ENCODE measurements around the gene ATG13.
A peak's percentile ranks its signal among the peaks of the same experiment; 100 is the strongest.

ATG13 gene

DNA sequence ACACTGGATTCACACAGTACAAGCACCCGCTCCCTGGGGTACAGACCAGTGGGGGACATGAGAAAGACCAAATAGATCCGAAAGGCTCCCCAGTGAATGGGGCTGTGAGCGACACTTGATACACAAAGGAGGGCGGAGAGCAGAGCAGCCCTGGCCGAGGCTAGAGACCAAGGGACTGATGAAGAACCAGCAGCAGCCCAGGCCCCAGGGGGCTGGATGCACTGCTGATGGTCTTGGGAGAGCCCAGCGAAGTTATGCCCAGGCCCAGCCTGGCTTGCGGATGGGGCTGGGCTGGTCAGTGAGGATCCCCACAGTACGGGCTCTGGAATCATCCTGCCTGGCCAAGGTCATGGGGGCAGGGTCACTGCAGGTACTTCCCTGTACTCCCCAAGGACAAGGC is 59.8 kb downstream of the ATG13 start:
- DNase-seq: no peak

DNA sequence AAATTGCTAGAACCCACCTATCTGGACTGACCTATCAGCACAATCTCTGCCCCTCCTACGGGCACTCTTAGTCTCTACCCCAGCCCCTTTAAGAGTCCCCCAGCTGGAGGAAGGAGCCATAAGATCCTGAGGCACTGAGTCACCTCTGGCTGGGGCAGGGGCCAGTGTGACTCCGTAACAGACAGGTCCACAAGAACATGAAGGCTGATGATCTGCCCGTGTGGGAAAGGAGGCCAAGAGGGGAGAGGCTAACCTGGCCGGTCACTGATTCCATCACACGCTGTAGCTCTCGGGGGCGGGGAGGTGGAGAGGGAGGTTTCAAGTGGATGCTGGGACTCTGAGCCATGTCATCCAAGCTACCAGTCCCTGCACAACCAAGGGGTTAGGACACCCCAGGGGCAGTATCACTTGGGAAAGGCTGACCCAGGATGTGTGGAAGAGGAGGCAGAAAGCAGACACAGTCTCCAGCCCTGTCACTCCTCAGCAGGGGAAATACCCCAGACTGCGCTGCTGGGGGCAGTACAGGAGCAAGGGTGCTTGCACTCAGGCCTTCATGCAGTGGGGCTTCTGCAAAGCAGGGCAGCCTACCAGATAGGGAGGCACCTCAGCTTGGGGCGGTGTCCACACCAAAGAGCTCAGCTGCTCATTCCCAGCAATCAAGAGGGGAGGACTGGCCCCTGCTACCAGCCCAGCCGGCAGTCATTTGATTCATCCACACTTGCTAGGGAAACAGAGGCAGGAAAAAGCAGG is 60.8 kb downstream of the ATG13 start:
- DNase-seq: no peak

DNA sequence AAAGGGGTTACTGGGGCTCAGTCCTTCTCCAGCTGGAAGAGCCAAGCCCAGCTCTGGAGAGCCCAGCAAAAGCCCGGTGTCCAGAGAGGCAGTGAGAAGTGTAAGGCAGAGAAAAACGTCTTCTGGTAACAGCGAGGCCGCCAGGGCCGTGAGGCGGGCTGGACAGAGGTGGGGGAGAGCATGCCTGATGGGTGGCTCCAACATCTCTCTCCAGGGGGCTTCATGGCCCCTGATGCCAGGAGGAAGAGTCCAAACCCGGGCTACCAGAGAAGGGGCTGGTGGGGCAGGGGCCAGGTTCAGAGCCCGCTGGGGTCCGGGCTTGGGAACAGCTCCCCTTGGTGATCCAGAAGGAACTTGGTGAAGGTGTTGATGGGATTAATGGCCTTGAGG is 61.4 kb downstream of the ATG13 start:
- no peak for DNase-seq

DNA sequence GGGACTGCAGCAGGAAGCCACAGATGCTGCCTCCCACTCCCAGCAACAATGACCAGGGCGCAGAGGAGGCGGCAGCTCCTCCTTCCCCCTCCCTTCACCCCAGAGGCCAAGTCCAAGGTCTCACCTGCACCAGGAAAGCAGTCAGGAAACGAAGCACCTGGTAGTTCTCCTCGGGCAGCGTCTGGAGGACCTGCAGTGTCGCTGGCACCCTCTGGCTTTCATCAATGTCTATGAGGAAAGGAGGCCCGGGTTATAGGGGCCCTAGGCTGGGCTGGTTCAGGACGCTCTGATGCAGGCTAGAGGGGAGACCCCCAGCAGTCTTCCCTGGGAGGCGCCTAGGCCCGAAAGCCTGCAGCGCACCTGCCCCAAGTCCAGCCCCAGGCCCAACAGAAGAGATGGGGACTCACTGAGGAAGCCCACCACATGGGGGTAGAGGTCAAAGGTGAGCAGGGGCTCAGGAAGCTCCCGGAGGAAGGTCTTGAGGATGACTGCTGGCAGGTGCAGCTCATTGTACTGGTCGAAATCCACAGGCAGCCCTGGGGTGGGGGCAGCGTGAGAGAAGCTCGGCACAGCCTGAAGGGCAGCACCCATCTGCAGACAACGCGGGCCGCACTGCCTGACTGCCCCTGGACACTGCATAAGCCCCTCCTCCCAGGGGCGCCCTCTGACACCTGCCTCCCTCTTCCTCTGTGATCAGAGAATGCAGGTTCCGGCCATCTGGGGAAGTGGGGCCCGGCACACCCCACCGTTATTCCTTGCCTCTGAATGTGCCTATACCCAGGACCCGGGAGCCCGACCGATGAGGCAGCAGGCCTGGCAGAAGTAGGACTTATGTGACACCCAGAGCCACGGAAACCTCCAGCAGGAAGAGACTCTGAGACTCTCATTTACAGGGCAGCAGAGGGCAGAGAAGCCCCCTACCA is 62.1 kb downstream of the ATG13 start:
- no peak for DNase-seq

DNA sequence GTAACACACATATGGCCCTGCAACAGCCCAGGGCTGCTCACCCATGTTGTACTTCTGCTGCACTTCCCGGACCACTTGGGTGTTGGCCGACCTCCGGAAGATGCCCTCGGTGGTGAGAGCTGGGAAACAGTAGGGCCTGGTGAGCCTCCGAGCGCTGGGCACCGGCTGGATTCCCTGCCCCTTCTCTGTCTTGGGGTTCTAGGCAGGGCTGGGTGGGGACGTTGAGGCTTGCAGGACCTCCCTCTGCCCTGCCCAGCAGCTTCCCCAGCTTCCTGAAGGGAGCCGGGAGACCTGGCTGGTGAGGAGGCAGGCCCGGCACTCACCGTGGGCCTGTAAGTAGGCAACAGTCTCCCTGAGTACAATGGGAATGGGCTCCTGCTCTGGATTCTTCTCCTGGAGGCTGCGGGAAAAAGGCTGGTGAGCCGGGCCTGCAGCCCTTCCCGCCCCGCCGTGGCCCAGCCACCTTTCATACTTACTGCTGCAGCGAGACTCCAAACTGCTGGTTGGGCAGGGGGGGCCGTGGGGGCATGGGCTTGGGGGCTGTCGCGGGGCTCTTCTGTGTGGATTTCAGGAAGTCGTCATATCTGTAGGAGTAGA is 62.9 kb downstream of the ATG13 start:
- no peak for DNase-seq

DNA sequence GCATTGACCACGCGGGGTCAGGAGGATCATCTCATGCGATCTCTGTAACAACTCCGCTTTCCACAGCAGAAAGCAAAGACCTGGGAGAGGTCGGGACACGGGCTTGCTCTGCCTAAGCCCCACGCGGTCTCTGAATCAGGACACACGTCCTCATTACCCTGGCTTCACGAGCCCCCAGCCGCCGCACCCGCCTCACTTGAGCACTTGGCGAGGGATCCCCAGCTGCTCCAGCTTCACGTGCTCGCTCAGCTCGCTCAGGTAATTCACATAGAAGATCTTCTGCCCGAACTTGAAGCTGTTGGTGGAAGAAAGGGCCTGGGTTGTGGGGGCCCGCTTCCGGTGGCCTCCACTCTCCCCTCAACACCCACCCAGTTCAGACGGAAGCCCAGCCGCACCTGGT is 63.5 kb downstream of the ATG13 start:
- DNase-seq: no peak

DNA sequence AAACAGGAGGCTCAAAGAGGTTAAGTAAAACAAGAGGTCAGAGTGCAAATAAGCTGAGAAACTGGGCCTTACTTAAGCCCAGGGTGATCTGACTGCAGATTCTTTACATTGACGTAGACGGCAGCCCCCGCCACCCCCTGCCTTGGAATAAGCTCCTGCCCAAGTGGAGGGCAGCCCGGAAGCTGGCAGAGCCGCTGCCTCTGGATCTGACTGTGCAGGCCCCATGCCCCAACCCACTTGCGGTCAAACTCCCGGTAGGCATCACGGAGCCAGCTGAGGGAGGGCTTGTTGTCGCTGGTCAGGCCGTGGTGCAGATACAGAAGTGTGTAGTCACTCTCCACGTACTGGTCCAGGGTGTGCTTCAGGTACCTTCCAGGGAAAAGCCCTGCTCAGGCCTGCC is 64.5 kb downstream of the ATG13 start:
- no peak for DNase-seq

DNA sequence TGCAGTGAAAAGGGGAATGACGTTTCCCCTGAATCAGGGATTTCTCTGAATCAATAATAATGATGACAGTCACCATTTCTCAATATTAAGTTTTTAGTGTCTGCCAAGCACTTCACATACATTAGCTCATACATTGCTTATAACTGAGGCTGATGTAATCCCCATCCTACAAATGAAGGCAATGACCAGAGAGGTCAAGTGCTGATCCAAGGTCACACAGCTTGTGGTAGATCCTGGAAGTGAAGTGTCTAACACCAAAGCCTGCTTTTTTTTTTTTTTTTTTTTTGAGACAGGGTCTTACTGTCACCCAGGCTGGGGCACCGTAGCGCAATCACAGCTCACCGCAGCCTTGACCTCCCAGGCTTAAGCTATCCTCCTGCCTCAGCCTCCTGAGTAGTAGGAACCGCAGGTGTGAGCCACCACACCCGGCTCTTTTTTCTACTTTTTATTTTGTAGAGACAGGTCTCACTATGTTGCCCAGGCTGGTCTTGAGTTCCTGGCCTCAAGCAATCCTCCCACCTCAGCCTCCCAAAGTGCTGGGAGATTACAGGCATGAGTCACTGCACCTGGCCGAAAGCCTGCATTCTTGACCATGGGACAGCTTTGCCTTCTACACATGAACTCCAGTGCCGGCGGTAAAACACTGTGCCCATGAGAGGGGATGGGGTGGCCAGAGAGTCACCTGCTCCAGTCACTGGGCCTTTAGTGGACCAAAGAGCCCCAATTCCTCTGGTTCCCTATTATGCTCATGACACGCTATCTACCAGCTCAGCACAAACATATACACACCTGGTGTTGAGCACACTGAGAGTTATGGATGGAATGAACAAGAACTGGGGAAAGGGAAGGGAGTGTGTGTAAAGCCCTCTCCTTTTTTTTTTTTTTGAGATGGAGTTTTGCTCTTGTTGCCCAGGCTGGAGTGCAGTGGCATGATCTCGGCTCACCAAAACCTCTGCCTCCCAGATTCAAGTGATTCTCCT is 65.7 kb downstream of the ATG13 start:
- no peak for DNase-seq

DNA sequence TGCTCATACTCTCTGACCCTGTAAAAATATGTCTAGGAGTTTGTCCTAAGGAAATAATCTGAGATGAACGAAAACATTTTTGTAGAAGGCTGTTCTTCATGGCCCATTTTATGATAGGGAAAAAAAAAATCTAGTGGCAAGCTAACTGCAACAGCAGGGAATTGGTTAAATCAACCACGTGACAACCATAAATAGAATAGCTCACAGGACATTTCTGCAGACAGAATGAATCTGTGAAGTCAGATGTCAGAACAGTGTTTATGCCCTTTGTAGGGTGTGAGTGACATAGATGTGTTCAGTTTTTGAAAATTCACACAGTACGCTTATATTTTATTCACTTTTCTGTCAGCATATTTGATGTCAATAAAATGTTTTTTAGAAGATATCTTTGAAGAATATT is 67.0 kb downstream of the ATG13 start:
- DNase-seq: no peak

DNA sequence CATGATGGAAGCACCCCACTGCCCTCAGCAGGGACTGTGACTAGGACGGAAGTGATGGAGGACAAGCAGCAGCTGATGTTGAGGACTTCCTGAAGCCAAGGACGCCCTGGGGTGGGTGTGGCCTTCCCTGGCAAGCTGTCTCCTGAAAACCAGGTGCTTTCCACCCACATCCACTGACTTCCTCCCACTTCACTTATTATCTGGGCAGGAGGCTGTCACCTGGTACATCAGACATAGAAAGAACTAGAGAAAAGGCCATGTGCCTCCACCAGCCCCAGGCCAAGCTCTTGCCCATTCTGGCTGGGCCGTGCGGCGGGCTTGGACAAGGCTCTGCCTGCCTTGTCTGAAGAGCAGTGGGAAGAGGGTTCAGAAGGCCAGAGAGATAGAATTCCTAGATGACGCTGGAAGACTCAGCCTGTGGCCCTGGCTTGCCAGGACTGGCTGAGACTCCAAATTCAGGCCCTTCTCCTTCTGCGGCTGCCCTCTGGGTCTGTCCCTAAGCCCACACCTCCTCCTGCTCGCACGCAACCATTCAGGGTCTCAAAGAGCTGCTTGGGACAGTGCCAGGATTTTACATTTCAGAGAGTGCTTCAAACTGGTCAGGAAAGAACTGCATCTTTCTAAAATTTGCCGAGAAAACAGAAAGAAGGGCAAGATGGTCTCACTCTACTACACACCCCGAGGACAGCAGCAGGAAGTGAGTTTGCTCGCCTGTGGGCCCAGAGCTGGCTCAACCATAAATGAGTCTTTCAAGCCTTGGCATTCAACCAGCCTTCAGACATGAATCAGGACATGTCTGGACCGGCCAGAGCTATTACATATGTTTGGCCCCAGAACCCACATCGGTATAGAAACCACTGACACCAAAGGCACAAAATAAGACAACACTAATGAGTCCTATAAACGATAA is 69.8 kb downstream of the ATG13 start:
- DNase-seq: peak; percentile 87

DNA sequence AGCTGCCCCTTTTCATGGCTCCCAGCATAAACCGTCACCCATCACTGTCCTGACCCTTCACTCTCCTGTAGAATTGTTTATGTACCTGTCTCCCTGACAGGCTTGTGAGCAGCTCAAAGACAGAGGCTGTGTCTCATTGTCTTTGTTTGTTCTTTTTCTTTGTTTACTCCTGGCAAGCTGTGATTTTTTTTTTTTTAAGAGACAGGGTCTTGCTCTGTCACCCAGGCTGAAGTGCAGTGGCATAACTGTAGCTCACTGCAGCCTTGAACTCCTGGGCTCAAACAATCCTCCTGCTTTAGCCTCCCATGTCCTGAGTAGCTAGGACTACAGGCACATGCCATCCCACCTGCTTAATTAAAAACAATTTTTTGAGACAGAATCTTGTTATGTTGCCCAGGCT is 73.3 kb downstream of the ATG13 start:
- no peak for DNase-seq

DNA sequence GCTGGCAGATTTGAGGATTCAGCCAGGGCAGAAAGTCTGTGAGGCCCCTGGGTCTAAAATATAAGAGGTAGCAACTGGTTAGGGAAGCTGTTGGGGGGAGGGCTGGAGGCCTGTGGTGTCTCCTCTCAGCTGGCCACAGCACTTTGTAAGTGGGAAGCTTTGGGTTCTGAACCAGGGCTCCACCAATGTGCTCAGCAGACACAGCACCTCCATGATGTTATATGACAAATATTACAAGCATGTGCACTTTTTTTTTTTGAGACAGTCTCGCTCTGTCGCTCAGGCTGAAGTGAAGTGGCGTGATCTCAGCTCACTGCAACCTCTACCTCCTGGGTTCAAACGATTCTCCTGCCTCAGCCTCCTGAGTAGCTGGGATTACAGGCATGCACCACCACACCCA is 75.1 kb downstream of the ATG13 start:
- DNase-seq: no peak

DNA sequence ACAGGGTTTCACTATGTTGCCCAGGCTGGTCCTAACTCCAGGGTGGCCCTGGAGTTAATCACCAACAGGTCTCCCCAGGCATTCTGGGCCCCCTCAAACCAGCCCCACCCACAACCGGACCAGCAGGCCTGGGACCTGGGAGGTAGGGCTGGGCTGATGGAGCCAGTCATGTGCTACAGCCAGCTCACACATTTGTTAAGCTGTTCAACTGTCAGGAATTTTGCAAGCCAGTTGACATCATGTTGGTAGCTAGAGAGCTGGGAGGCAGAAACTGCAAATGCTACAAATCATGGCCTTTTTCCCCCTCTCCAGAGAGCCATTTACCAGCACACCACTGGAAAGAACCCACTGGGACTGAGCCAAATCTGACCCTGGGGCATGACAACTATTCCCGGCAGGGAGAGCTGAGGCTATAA is 76.3 kb downstream of the ATG13 start:
- no peak for DNase-seq

DNA sequence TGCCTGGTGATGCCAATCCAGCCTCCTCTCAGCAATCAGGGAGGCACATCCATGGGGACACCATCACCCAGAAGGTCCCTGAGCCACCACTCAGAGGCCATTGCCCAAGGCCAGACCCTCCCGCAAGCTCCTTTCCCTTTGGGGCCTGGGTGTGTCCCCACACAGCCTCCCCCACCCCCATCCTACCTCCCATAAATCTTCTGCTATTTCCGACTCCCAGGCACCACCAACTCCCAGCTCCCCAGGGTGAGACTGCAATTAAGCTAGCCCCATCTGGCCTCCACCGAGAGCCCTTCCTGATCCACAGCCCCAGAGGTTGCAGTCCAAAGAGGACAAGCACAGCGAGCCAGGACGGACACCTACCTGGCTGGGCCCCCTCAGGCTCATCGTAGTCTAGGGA is 76.7 kb downstream of the ATG13 start:
- no peak for DNase-seq

DNA sequence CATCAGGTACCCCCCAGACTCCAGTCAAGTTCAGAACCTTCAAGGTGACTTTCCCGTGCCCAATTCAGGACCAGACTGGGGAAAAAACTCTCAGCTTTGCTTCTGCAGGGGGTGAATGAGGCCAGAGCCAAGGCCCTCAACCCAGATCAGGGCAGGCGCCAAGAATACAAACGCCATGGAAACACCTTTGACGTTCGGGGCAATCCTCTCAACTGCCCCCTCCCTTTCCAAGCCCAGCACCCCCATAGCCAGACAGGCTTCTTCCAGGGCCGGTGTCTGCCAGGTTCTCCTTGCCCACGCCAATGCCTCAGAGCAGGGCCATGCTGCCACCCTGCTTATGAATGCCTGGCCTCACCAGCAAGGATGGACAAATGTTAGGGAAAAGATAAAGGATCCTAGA is 77.3 kb downstream of the ATG13 start:
- DNase-seq: no peak

DNA sequence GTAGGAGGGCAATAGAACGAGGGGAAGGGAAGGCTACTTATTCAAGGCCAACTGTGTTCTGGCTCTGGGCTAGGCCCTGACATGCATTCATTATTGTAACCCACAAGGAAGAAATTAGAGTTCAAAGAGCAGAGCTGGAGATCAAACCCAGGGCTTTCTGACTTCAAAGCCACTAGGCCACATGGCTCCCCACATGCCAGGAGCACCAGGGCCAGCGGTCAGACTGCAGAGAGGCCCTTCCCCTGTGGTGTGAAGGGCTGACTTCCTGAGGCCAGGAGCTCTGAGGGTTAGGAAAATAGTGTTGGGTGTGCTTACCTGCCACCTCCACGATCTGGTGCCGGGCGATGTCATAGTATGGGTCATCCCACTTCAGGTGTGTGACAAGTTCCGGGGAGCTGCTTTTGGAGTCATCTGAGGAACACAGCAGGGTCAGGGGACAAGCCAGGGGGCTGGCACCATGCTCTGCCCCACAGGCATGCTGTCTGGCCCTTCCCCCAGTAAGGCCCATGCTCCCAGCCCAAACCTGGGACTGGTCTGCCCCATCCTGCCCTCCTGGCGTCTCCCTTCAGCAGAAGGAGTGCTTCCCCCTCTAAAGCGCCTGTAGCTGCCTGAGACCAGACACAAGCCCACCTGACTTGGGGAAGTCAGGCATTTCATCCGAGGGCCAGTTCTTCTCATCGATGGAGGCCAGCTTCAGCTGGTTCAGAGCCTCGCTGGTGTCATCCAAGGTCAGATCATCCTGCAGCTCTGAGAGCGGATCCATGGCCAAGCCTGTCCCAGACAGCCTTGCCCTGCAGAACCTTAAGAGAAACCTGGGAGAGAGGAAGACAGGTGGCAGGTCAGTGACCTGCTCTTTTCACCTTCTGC is 78.2 kb downstream of the ATG13 start:
- DNase-seq: no peak

DNA sequence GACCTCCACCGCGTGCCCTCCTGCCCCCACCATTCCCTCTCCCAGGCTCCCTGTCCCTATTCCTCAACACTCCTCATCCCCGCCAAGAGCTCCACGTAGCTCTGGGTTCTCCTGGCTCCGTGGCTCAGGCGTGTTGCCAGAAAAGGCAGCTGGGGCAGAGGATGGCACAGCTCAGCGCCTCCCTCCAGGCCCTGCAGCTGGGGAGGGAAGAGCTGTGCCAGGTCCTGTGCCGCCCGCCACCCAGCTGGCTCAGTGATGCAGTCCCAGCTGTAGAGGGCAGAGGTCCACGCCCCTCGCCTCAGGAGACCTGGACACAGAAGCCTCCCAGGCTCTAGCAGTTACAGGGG is 78.8 kb downstream of the ATG13 start:
- peak; percentile 79 for DNase-seq

DNA sequence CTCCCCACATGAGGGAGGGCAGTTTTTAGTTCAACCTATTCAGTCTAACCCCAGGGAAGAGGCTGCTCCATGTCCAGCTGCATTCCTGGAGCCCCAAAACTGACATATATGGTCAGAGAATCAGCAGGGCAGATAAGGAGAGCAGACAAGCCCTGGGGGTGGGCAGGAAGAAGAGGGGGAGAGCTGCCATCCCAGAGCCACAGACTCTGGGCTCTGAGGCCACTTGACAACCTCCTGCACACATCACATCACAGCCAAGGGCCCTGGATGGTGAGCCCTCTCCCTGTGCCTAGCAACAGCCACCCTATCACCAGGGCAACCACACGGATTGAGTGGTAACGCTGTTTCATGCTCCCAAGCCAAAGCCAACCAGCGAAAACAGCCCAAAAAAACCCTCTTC is 80.0 kb downstream of the ATG13 start:
- peak; percentile 30 for DNase-seq

DNA sequence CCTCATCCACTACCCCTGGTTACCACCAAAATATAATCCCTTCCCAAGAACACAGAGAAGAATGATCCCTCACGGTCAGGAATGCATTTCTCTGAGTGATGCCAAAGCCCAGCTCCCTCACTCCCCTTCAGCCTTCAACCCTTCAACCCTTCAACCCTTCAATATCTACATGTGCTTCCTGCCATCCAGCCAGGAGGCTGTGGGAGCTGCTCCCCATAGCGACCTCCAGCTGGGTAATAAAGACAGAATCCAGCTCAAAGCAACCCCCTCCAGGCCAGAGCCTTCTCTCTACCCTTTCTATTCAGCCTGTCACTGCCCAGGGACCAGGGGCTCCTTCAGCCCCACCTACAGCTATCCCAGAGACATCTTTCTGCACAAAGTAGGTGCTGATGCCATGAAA is 80.4 kb downstream of the ATG13 start:
- DNase-seq: no peak

DNA sequence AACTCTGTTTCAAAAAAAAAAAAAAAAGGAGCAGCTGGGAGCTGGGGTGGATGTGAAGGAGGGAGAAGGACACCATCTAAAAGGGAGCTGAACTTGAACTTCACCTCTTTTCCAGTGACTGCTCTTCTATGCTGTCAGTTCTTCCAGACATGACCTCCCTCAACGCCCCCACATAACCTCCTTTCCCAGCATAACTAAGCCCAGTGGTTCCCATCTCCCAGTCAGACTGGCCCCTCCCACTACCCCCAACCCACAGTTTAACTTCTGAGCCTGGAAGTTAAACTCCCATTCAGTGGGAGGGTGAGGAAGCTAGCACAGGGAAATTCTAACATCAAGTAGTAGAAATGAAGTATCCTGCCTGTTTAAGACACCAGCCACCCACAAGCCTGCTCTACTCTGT is 81.2 kb downstream of the ATG13 start:
- DNase-seq: no peak

Measured in NCI-H2029 (cell line).